GM21529 (cell line): ENCODE data around the gene TALDO1.

ENCODE experiments used
- ATAC-seq: cut with Tn5 transposase; IDR thresholded peaks from one replicate; pipeline ENCODE4 v1.9.1; 2021; ENCODE audit not compliant: unreplicated experiment

The TALDO1 gene

GRCh38 chr11:747158-748006 is at the start of gene TALDO1:
TSS of gene TALDO1 (plus strand) at chr11:747464. CDS start at chr11:747482, 18 bp downstream.
- peak; percentile 89 for ATAC-seq

- ATAC-seq: no peak
Measured at GRCh38 chr11:697811-698311, 49.4 kb upstream of the TALDO1 start.

DNA sequence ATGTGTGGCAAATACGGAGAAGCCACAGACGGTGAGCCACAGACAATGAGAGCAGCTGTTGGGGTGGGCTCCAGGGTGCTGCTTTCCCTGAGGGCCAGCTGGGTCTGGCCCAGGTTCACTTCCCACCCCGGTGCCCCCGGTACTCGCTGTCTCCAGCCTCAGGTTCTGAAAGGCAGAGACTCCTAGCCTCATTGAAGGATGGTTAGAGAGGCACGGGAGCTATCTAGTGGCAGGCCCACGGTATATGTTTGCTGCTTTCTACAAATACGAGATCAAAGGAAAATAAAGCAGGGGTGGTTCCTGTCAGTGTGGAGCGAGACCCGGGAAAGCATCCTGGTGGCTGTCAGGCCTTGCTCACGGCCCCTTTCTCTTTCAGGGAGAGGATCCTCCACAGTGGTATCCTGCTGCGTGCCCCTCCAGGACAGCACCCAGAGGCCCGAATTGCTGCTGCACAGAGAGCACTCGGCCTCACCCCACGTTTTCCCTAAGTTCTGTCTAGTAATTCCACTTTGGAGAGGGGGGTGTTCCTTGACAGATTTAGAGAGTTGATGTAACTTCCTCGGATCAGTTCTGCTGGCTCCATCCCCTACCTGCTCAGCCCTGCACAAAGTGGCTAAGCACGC is 48.7 kb upstream of the TALDO1 start:
- ATAC-seq: no peak

GRCh38 chr11:699116-699508 is 48.2 kb upstream of the TALDO1 start:
- no peak for ATAC-seq

DNA sequence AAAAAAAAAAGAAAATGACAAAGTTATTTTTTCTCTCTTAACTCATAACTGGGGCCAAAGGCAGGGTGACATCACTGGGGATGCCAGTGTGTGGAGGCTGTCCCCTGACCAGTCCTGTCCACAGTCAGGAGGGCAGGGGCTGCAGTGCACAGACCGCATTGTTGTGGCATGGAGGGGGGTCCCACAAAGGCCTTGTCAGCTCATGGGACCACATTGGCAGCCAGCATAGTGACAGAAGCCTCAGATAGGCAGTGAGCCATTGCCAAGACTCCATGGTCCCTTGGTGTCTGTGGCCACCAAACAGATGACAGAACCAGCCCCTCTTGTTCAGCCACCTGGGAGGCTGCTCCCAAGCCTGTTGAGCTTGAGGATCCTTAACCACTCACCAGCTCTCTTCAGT is 47.5 kb upstream of the TALDO1 start:
- no peak for ATAC-seq

DNA sequence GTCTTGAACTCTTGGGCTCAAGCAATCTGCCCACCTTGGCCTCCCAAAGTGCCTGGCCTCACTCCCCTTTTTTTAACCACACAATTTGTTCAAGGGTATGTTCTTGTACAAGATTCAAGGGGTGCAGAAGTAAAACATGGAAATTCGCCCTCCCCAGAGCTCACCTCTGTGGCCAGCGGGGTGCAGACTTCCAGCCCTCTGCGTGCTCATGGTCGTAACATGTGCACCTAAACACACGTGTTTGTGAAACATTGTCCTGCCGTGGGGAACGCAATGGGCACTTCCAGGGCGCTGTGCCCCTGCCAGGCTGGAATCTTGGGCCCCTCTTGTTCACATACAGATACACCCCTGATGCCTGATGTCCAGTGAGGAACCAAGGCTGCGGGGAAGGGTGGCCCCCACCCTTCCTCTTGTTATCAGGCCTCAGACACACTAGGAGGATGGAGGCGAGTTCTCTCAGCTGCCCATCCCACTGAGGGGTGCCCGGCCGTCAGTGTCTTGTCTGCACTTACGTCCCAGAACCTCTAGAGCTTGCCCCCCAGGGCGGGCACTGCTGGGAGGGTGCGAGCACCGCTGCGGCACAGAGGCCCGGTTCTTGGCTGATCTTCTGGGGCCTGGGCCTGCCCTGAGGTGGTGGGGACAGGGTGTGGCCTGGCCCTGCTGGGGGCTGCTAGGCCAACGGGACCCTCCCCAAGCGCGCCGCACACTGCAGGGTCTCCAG is 45.4 kb upstream of the TALDO1 start:
- ATAC-seq: no peak

DNA sequence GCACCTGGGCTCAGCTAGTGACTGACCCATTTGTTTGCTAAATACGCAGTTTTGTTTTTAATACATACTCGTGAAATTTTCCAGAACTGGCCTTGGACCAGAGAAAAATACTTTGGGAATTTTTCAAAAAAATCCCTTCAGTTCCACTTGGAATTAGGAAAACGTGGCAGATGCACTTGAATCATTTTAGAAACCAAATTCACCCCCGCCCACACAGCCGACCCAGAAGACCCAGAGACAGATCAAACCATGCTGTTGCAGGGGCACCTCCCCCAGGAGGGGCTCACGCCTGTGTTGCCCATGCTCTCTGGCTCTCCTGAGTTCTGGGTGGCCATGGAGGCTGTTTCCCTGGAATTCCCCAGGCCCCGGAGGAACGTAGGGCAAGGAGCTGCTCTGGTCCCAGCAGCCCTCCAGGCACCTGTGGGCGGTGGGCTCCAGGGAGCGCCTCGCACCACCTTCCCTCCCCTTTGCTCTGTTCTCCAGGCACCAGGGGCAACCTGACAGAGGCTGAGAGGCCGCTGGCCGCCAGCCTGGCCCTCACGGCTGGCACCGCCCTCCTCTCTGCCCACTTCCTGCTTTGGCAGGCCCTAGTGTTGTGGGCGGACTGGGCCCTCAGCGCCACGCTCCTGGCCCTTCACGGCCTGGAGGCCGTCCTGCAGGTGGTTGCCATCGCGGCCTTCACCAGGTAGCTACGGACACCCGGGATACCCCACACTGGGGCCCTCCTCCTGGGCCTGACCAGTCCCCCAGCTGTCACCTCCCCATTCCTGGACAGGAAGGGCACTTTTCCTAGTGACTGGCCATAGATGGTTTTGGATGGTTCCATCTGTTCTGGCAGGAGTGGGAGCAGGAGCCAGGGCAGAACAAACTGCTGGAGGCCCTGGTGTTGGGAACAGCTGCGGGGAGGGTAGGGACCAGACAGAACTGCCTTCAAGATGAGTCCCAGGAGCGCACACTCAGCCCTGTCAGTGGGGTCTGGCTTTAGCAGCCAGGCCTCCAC is 44.5 kb upstream of the TALDO1 start:
- ATAC-seq: no peak

DNA sequence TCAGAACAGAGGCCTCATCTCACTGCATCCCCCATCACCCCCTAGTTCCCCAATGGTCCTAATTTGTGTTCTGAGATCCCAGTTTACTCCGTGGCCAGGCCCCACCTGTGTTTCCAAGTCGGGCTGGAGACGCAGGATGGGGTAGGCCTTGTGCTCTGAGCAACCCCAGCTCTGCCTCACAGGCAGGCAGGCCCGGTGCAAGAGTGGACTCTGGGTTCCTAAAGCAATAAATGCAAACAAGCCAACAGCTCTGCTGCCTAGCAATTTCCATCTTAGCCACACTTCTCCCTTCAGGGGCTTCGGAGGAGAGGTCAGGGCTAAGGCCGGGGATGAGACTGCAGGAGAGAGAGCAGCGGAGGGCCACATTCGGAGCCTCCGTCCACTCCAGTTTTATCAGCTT is 43.8 kb upstream of the TALDO1 start:
- ATAC-seq: no peak

GRCh38 chr11:704228-704674 is 43.0 kb upstream of the TALDO1 start:
- no peak for ATAC-seq

GRCh38 chr11:704781-705645 is 42.3 kb upstream of the TALDO1 start:
- no peak for ATAC-seq

GRCh38 chr11:705646-706438 is 41.4 kb upstream of the TALDO1 start, which contains the start of gene EPS8L2:
TSS of gene EPS8L2 (plus strand) at chr11:706231. CDS start at chr11:709408, 3,177 bp downstream.
- ATAC-seq: no peak

DNA sequence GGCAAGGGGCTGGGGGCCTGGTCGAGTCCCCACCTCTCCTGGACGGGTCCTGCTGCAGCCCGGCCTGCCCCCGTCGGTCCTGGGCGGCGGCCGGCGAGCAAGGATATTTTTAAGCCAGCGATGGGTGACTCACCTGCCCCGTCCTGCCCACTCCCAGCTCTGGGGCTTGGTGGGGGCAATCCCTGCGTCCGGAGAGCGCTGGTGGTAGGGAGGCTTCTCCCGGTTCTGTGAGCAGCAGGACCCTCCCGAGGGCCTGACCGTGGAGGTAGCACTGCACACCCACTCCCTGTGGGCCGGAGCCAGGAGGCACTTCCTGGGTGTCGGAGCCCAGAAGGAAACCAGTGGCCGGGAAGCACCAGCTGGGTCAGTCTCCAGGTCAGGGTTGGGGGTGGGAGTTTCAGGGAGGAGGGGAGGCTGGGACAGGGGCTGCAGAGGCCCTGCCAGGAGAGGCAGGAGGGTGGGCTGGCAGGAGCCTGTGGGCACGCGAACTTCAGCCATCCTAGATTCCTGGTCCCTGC is 40.8 kb upstream of the TALDO1 start:
- ATAC-seq: no peak

- ATAC-seq: no peak
Measured at GRCh38 chr11:706957-707816, 40.1 kb upstream of the TALDO1 start.

DNA sequence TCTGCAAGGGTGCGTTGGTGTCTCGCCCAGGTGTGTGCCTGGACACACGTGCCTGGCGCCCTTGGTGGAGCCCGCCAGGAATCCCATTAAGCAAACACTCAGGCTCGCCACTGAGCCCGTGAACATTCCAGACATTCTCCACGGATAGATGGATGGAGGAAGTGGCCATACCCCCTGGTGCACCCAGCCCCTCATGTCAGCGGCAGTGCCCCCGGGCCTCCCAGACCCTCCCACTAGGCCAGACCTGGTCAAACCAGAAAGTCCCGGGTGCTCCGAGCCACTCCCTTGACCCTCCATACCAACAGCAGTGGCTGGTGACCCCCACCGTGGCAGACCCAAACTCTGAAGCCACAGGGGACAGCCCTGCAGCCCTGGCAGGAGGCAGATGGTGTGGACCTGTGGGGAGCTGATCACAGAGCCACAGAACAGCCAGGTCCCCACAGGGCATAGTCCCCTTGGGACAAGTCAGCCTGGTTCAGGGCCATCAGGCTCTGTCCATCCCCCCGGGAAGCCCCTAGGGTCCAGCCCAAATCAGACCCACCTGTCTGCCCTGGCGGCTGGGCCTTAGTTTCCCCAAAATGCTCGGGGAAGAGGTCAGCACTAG is 39.3 kb upstream of the TALDO1 start:
- no peak for ATAC-seq

DNA sequence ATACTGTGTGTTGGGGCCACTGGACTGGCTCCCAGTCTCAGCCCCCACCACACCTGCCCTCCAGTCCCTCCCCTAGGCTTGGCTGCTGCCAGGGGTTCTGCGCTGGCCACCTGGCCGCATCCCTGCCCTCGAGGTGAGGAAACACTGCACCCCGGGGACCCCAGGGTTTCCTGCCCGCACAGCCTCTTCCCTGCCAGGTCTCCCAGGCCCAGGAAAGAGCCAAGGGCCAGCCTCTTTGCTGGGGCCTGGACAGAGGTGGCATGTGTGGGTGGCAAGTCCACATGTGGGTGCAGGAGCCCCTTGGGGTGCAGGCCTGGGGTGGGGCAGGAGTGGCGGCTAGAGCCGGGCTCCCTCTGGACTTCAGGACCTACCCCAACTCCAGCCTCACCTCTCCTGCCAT is 38.8 kb upstream of the TALDO1 start:
- no peak for ATAC-seq

- no peak for ATAC-seq
Measured at GRCh38 chr11:709109-709997, 37.9 kb upstream of the TALDO1 start.
